ENCODE measurements around the gene TOPBP1. TPM values are rescaled to one million over a fixed set of nuclear protein-coding genes. Genes with fewer than 3 reads are reported as not detected.

TOPBP1 gene
- total and polyA plus RNA-seq, 9 of the 15 experiments (the other 6 are each of a cell fraction or from before 2014, with no cell fraction given), result 16.6 to 77.6 (median 58.2) TPM

GRCh38 chr3:133695560-133696171 is 33.9 kb upstream of the TOPBP1 start:
- H2AFZ ChIP-seq (ENCODE audit: low read depth, low read length), result no peak overlapping the region
- TF ChIP-seq SPI1 (IDR thresholded peaks at IDR 0.05; ENCODE audit: borderline replicate concordance, low read depth, low read length) (peak; percentile 49; the same call in 1 of the 2 replicates), NRF1 (conservative IDR thresholded peaks at IDR 0.05 in 1 of 2, IDR thresholded peaks at IDR 0.05 in 1 of 2) (no peak)
- POLR2A ChIA-PET, result interaction anchor here (0.6 to 1.6 kb wide), 3 partner anchors 9 to 199 kb away, joined by 3 to 5 read pairs (median 3); no protein-coding TSS in a partner anchor
- H3K36me3 ChIP-seq (ENCODE audit: control insufficient read depth, insufficient read depth, low read length), result no peaks in the 10 kb centered on the region
- CTCF ChIA-PET (ENCODE audit: low intra/inter-chr PET ratio), result no interaction called here
- in situ Hi-C loops (cut with MboI) (no loop called here), intact Hi-C loops (cut with micrococcal nuclease) (no loop called here)
- no peaks in the 10 kb centered on the region for H3K79me2 ChIP-seq (ENCODE audit: control insufficient read depth, insufficient read depth, low read length)
- no peak for FAIRE-seq
- BruUV-seq (replicated peaks), result no TSS peak
- no peak overlapping the region for H3K27ac ChIP-seq (ENCODE audit: extremely low read depth, low read depth, low read length)
- no peaks in the 10 kb centered on the region for H3K9me3 ChIP-seq (replicated peaks; ENCODE audit: control insufficient read depth, insufficient read depth, low read depth, low read length)
- H3K4me3 ChIP-seq, result no peak overlapping the region
- H3K4me2 ChIP-seq (ENCODE audit: insufficient read depth, low read length), result no peak overlapping the region
- 0% methylated on average over 3 of the region's 3 CpGs for WGBS (ENCODE audit: insufficient coverage, low coverage, missing lambda C conversion rate)
- no peaks in the 10 kb centered on the region for H4K20me1 ChIP-seq (replicated peaks; ENCODE audit: control insufficient read depth, insufficient read depth, low read length)
- H3K9ac ChIP-seq (ENCODE audit: insufficient read depth in 1 of 2, low read depth in 2 of 2, low read length in 2 of 2), result no peak overlapping the region
- no peak for DNase-seq (ENCODE audit: extremely low read depth in 1 of 4, low spot score in 3 of 4)
- no peaks in the 10 kb centered on the region for H3K9me1 ChIP-seq (ENCODE audit: control insufficient read depth, insufficient read depth, low read length)
- H3K4me1 ChIP-seq (replicated peaks in 1 of 2; ENCODE audit: control insufficient read depth in 2 of 2, insufficient read depth in 2 of 2, low read length in 2 of 2), result no peaks in the 10 kb centered on the region
- H3K27me3 ChIP-seq (ENCODE audit: control insufficient read depth in 2 of 2, insufficient read depth in 2 of 2, low read length in 2 of 2), result peaks cover 0 to 33% of the 10 kb centered on the region in 2 experiments; a peak in 2 of 5 replicates
- no peak for ATAC-seq

- no peak overlapping the region for H3K27ac ChIP-seq (ENCODE audit: extremely low read depth, low read depth, low read length)
- no peak overlapping the region for H3K4me2 ChIP-seq (ENCODE audit: insufficient read depth, low read length)
- ATAC-seq, result no peak
Observed at GRCh38 chr3:133694288-133695268, 32.8 kb upstream of the TOPBP1 start.

More at GRCh38 chr3:133694288-133695268, 32.8 kb upstream of the TOPBP1 start:
- no peak for DNase-seq (ENCODE audit: extremely low read depth in 1 of 4, low spot score in 3 of 4)
- in situ Hi-C loops (cut with MboI), result no loop called here
- intact Hi-C loops (cut with micrococcal nuclease), result no loop called here
- TF ChIP-seq NKRF (IDR thresholded peaks at IDR 0.05; ENCODE audit: borderline replicate concordance) (no peak), KAT2B (IDR thresholded peaks at IDR 0.05; ENCODE audit: low read depth, low read length) (no peak), SRF (CRISPR knock-in tag; IDR thresholded peaks at IDR 0.05) (no peak), SUPT5H (IDR thresholded peaks at IDR 0.05) (no peak), NEUROD1 (IDR thresholded peaks at IDR 0.05; ENCODE audit: borderline replicate concordance, low read depth, low read length, partially characterized antibody) (no peak), HNRNPK (IDR thresholded peaks at IDR 0.05; ENCODE audit: low read depth, low read length, poor library complexity, severe bottlenecking) (no peak)
- BruUV-seq (replicated peaks), result no TSS peak
- FAIRE-seq, result no peak
- Histone ChIP-seq H3K79me2 (ENCODE audit: control insufficient read depth, insufficient read depth, low read length) (no peaks in the 10 kb centered on the region), H4K20me1 (replicated peaks; ENCODE audit: control insufficient read depth, insufficient read depth, low read length) (no peaks in the 10 kb centered on the region), H3K9me1 (ENCODE audit: control insufficient read depth, insufficient read depth, low read length) (no peaks in the 10 kb centered on the region), H3K36me3 (ENCODE audit: control insufficient read depth, insufficient read depth, low read length) (no peaks in the 10 kb centered on the region), H2AFZ (ENCODE audit: low read depth, low read length) (no peak overlapping the region), H3K9ac (ENCODE audit: insufficient read depth in 1 of 2, low read depth in 2 of 2, low read length in 2 of 2) (no peak overlapping the region), H3K9me3 (replicated peaks; ENCODE audit: control insufficient read depth, insufficient read depth, low read depth, low read length) (no peaks in the 10 kb centered on the region), H3K27me3 (ENCODE audit: control insufficient read depth in 2 of 2, insufficient read depth in 2 of 2, low read length in 2 of 2) (peaks cover 0 to 32% of the 10 kb centered on the region in 2 experiments; a peak in 2 of 5 replicates), H3K4me3 (no peak overlapping the region), H3K4me1 (replicated peaks in 1 of 2; ENCODE audit: control insufficient read depth in 2 of 2, insufficient read depth in 2 of 2, low read length in 2 of 2) (no peaks in the 10 kb centered on the region)
- 13% methylated on average over 8 of the region's 9 CpGs for WGBS (ENCODE audit: insufficient coverage, low coverage, missing lambda C conversion rate)
- CTCF ChIA-PET (ENCODE audit: low intra/inter-chr PET ratio), result no interaction called here
- POLR2A ChIA-PET, result interaction anchor here (0.5 to 1.6 kb wide), 2 partner anchors 10 to 457 kb away, joined by 3 to 5 read pairs; no protein-coding TSS in a partner anchor
